ENCODE measurements around the gene MEF2A.

DNA sequence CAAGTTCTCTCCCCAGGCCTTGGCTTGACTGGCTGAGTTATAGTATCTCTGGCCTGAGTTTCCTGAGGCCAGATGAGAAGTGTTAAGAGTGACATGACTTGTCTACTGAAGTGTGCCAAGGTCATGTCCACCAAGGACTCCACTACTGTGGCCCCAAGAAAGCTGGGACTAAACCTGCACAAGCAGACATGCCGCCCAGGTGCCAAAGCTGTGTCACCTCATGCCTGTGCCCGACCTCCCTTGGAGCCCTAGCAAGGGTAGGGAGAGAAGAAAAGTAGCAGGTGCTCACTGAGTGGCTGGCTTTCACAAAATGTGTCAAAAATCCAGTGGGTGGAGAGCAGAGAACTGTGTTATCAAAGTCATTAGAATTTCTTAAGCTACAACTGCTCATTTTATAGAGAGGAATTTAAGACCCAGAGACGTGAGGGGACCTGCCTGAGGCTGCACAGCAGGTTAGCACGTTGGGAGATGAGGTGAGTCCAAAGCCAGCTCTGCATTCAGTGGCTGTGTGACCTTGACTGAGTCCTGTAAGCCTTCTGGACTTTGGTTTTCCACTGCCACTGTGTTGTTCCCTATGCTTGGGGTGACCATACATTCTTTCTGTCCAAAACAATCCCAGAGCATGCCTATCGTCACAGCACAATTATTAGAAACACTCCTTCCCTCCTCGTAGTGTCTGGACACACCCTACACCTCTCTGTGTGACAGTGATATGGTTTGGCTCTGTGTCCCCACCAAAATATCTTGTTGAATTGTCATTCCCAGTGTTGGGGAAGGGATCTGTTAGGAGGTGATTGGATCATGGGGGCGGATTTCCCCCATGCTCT is 172.4 kb downstream of the MEF2A start:
- no peak for TF ChIP-seq POLR2A (IDR thresholded peaks at IDR 0.05; ENCODE audit: low read length)
- no peak for TF ChIP-seq GATA1 (IDR thresholded peaks at IDR 0.05; ENCODE audit: low read depth, low read length)

All from erythroblast (primary cell).